Thyroid gland (tissue), 4 donors: ENCODE measurements around the gene NMRAL1. TPM values are rescaled to one million over a fixed set of nuclear protein-coding genes. Genes with fewer than 3 reads are reported as not detected.
A peak's percentile ranks its signal among the peaks of the same experiment; 100 is the strongest.

Experiments used
- DNase-seq, 2 donors: peaks; one replicate each; pipeline ENCODE4 v3.0.0-alpha.2; 2019
- H3K27ac ChIP-seq, 3 donors: fragments of 200-600 bp; sonication (generic); 1 replicate in 2 of 3; 2 replicates in 1 of 3; pipeline ENCODE4 v1.5.1; 2016 to 2019; ENCODE audit warnings: mild to moderate bottlenecking in 1 of 3, moderate library complexity in 1 of 3
- H3K27me3 ChIP-seq: fragments of 200-600 bp; sonication (generic); one replicate; pipeline ENCODE4 v1.5.1; 2019
- H3K36me3 ChIP-seq, 2 donors: fragments of 200-600 bp; sonication (generic); one replicate each; pipeline ENCODE4 v1.5.1; 2016 to 2019
- H3K4me1 ChIP-seq, 2 donors: fragments of 200-600 bp; sonication (generic); one replicate each; pipeline ENCODE4 v1.5.1; 2017 to 2019
- H3K4me3 ChIP-seq, 3 donors: fragments of 200-600 bp; sonication (generic); replicated peaks in 1 of 3; 1 replicate in 2 of 3; 2 replicates in 1 of 3; pipeline ENCODE4 v1.5.1; 2016; ENCODE audit warnings: mild to moderate bottlenecking in 1 of 3
- H3K9me3 ChIP-seq: fragments of 200-600 bp; sonication (generic); one replicate; pipeline ENCODE4 v1.5.1; 2017
- CTCF ChIP-seq, 6 experiments: fragments of 200-600 bp in 3 of 6; fragments of 450-650 bp in 3 of 6; sonication (generic) in 3 of 6; IDR thresholded peaks; one replicate each; pipeline ENCODE4 v1.5.1; 2016 to 2019; ENCODE audit warnings: antibody characterized with exemption in 6 of 6, mild to moderate bottlenecking in 2 of 6, inconsistent platforms in 1 of 6, moderate library complexity in 1 of 6
- POLR2A ChIP-seq, 2 donors: fragments of 450-650 bp; IDR thresholded peaks; one replicate each; pipeline ENCODE4 v1.6.1; 2017; ENCODE audit warnings: antibody characterized with exemption in 2 of 2, mild to moderate bottlenecking in 2 of 2, moderate library complexity in 1 of 2
- WGBS, 2 donors: methylation state at CpG; one replicate each; pipeline ENCODE4 v1.1.5; 2017; 5-methylcytosine and 5-hydroxymethylcytosine counted together
- intact Hi-C: fragments of 100-400 bp; cut with DNase I; formaldehyde crosslinking; loops from one replicate; pipeline ENCODE4 v1.15.1; 2023
- total RNA-seq, 4 donors: library from RNA; depleted of rRNA; stranded (reverse); fragments of >200 nt; gene quantifications; one replicate each; pipeline ENCODE4 v1.2.3, GENCODE V29; 2016

NMRAL1 gene
- total RNA-seq, 4 donors from 2014 or later = 40.0 to 88.8 (median 57.6) TPM

DNA sequence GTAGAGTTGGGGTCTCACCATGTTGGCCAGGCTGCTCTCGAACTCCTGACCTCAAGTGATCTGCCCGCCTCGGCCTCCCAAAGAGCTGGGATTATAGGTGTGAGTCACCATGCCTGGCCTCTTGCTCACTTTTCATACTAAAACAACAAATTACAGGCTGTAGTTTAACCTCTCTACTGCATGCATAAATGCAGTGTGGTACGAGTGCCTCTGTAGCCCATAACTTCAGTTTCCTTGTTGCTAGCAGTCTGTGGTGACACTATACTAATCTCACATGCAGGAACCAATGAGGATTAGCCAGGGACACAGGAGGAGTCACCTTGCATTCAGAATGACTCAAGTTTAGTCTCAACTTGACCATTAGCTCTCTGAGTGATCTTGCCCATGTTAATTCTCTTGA, 21.9 kb upstream of the NMRAL1 start:
- 92 to 94% methylated on average over 4 of the region's 4 CpGs for WGBS, 2 donors
- no peak overlapping the region for H3K4me3 ChIP-seq
- intact Hi-C loops = no loop called here
- peaks cover 10 to 31% of the 10 kb centered on the region in 2 donors for H3K4me1 ChIP-seq
- no peaks in the 10 kb centered on the region for H3K27me3 ChIP-seq
- TF ChIP-seq CTCF (IDR thresholded peaks at IDR 0.05) (no peak), POLR2A (IDR thresholded peaks at IDR 0.05) (no peak)
- no peak overlapping the region for H3K27ac ChIP-seq
- H3K36me3 ChIP-seq = no peaks in the 10 kb centered on the region
- no peak for DNase-seq
- no peaks in the 10 kb centered on the region for H3K9me3 ChIP-seq

GRCh38 chr16:4495766-4496165, 21.3 kb upstream of the NMRAL1 start:
- TF ChIP-seq CTCF (IDR thresholded peaks at IDR 0.05) = no peak
- TF ChIP-seq POLR2A (IDR thresholded peaks at IDR 0.05) = no peak

DNA sequence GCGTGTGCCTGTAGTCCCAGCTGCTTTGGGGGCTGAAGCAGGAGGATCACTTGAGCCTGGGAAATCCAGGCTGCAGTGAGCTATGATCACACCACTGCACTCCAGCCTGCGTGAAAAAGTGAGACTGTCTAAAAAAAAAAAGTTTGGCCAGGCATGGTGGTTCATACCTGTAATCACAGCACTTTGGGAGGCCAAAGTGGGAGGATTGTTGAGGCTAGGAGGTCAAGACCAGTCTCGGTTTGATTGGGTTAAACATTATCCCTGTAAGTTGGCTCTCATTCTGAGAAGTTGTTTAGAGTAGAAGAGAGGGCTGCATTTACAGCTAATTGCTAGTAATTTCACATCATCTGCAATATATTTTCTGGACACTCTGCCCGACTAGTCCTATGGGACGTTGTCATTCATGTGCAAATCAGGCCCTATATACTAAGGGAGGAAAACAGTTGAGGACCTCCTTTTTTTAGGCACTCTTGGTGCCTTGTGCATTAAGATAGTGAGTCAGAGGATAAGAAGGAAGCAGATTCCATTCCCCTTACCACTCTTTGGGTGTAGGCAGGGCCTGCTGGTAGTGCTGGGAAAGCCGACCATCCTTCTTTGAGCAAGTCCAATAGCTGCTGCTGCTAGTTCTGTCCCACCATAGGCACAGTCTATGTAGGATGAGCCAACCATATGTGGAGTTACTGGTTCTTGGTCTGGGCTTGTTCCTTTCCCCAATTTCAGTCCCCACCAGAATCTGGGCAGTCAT, 20.5 kb upstream of the NMRAL1 start:
- no peak overlapping the region for H3K4me3 ChIP-seq
- H3K27ac ChIP-seq = no peak overlapping the region
- H3K9me3 ChIP-seq = no peaks in the 10 kb centered on the region
- TF ChIP-seq POLR2A (IDR thresholded peaks at IDR 0.05) (no peak), CTCF (IDR thresholded peaks at IDR 0.05) (no peak)
- 89 to 93% methylated on average over 6 of the region's 6 CpGs for WGBS, 2 donors
- H3K4me1 ChIP-seq = peaks cover 0 to 17% of the 10 kb centered on the region in 2 donors
- no peaks in the 10 kb centered on the region for H3K27me3 ChIP-seq
- no peak for DNase-seq
- peaks cover 0 to 5% of the 10 kb centered on the region in 2 donors for H3K36me3 ChIP-seq
- intact Hi-C loops = no loop called here

More at GRCh38 chr16:4495766-4496165, 21.3 kb upstream of the NMRAL1 start:
- WGBS, 2 donors = 98 to 100% methylated on average over 2 of the region's 2 CpGs
- Histone ChIP-seq H3K4me3 (no peak overlapping the region), H3K36me3 (no peaks in the 10 kb centered on the region), H3K4me1 (peaks cover 8 to 25% of the 10 kb centered on the region in 2 donors), H3K27ac (no peak overlapping the region), H3K9me3 (no peaks in the 10 kb centered on the region), H3K27me3 (no peaks in the 10 kb centered on the region)
- DNase-seq = no peak
- intact Hi-C loops = no loop called here

GRCh38 chr16:4491898-4492297, 17.5 kb upstream of the NMRAL1 start:
- H3K27me3 ChIP-seq = no peaks in the 10 kb centered on the region
- intact Hi-C loops = no loop called here
- H3K27ac ChIP-seq = no peak overlapping the region
- H3K4me3 ChIP-seq = no peak overlapping the region
- no peaks in the 10 kb centered on the region for H3K9me3 ChIP-seq
- H3K4me1 ChIP-seq = peaks cover 0 to 15% of the 10 kb centered on the region in 2 donors
- WGBS, 2 donors = 95 to 98% methylated on average over 4 of the region's 4 CpGs
- no peak for TF ChIP-seq CTCF (IDR thresholded peaks at IDR 0.05)
- TF ChIP-seq POLR2A (IDR thresholded peaks at IDR 0.05) = no peak
- H3K36me3 ChIP-seq = peaks cover 0 to 5% of the 10 kb centered on the region in 2 donors
- DNase-seq = no peak

DNA sequence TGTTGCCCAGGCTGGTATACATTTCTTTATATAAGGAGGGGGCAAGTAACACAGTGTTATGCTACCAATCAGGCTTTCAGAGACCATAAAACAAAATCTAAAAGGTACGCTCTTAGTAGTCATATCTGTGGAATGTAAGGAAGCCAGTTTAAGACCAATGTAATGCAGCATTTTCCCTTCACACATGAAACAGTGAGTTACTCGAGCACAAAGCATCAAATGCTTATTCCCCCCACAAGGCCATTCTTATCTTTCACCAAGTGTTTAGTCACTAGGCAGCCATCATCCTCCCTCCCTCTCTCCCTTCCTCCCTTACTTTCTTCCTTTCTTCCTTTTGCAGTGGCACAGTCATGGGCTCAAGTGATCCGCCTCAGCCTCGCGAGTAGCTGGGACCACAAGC, 14.6 kb upstream of the NMRAL1 start:
- peaks cover 5 to 11% of the 10 kb centered on the region in 2 donors for H3K36me3 ChIP-seq
- no peaks in the 10 kb centered on the region for H3K9me3 ChIP-seq
- no peak for DNase-seq
- H3K27me3 ChIP-seq = no peaks in the 10 kb centered on the region
- peak overlapping the region in 2 of 3 donors; percentile 6 to 10 for H3K27ac ChIP-seq
- TF ChIP-seq CTCF (IDR thresholded peaks at IDR 0.05) (no peak), POLR2A (IDR thresholded peaks at IDR 0.05) (no peak)
- no peak overlapping the region for H3K4me3 ChIP-seq
- WGBS, 2 donors = 94 to 95% methylated on average over 5 of the region's 5 CpGs
- intact Hi-C loops = no loop called here
- H3K4me1 ChIP-seq = peaks cover 0 to 32% of the 10 kb centered on the region in 2 donors
